GM08714 (cell line): Measurements from ENCODE around the gene ARHGAP6.
"Not testable (repeated sequence)": the region's sequence is repeated elsewhere in the genome, so short reads cannot be mapped to it uniquely, and the experiment has no call there.

Experiments used
- H3K4me3 ChIP-seq: fragments of 200-500 bp; sonication (Bioruptor generic); 2 replicates; pipeline ENCODE4 v1.5.1; 2014; ENCODE audit warnings: mild to moderate bottlenecking, low read length, inconsistent platforms
- ZNF274 ChIP-seq: IDR thresholded peaks from 2 replicates; pipeline ENCODE4 v1.6.1; 2012; ENCODE audit warnings: mild to moderate bottlenecking, low read depth, low read length

The ARHGAP6 gene

DNA sequence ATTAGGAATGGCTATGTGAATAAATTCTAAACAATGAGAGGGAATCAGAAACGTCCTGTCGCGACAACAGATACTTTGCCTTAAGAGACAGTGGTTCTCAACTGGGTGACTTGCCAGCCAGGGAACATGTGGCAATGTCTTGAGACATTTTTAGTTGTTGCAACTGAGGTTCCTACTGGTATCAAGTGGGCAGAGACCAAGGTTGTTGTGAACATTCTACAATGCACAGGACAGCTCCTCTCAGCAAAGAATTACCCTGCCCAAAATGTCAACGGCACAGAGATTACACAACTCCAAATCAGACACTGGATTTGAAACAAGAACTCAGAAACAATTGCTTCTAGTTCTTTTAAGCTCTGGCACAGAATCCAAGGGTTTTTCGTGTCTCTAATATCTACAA is 128.6 kb downstream of the ARHGAP6 start:
- no peak overlapping the region for H3K4me3 ChIP-seq
- no peak for TF ChIP-seq ZNF274

- no peak overlapping the region for H3K4me3 ChIP-seq
- no peak for TF ChIP-seq ZNF274
Measured at GRCh38 chrX:11535156-11535919, 130.4 kb downstream of the ARHGAP6 start.

GRCh38 chrX:11533199-11533651 is 132.5 kb downstream of the ARHGAP6 start:
- TF ChIP-seq ZNF274: no peak
- H3K4me3 ChIP-seq: no peak overlapping the region

DNA sequence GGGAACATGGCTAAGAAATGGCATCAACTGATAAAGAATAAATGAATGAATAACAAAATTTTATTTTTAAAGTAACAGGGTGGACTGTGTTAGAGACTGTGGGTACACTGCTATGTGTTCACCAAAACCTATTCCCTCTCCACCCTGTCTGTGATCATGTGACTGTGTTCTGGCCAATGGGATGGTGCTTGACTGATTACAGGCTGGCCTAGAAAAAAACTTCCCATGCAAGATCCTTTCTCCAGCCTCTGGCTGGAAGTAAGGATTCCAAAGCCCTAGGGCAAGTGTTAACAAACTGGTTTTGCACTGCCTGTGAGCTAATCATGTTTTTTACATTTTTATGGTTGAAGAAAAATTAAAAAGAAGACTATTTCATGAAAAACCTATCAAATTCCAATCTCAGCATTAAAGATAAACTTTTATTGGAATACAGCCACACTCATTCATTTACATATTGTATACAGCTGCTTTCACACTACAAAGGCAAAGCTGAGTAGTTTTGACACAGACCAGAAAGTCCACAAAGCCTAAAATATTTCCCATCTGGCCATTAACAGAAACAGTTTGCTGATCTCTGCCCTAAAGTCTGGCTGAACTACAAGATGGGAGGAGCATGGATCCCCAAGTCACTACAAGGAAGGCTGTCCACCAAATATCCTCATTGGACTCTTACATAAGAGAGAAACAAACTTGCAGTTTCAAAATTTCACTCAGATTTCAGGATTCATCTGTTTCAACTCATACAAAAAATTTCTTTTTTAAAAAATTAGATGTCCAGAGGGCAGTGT is 133.2 kb downstream of the ARHGAP6 start:
- H3K4me3 ChIP-seq: no peak overlapping the region
- no peak for TF ChIP-seq ZNF274

- TF ChIP-seq ZNF274: no peak
- no peak overlapping the region for H3K4me3 ChIP-seq
Measured at GRCh38 chrX:11531226-11531625, 134.5 kb downstream of the ARHGAP6 start.

DNA sequence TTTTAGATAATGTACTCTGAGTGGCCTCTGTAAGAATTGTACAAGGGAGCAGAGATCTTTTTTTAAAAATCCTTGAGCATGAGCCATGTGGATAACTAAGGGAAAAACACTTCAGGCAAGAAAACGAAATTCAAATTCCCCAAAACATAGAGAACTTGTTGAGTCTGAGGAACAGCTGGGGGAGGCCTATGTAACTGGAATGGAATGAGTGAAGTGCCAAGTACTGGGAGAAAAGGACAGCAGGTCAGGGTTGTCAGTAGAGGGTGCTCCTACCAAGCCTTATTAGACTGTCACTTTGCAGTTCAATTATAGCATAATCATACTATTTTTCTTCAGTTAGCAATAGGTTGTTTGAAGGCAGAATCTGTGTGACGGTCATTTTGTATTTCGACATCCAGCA is 135.1 kb downstream of the ARHGAP6 start:
- no peak for TF ChIP-seq ZNF274
- no peak overlapping the region for H3K4me3 ChIP-seq

- no peak for TF ChIP-seq ZNF274
- no peak overlapping the region for H3K4me3 ChIP-seq
Measured at GRCh38 chrX:11528623-11529022, 137.1 kb downstream of the ARHGAP6 start.

DNA sequence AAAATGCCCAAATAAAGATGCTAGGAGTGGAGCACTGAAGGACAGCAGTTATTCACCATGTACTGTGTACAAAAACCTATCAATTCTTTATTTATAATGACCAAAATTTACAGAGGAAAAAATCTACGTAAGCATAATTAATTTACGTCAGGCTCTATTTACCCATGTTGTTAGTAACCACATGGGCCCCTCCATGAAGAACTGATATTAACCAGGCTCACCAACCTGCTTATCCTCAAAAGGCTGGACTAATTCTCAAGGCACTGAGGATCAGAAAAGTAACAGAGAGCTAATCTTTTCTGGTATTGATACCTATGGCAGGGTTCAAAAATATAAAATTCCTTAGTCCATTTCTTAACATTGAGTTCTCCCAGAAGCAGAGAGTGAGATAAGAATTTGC is 140.0 kb downstream of the ARHGAP6 start:
- no peak for TF ChIP-seq ZNF274
- H3K4me3 ChIP-seq: no peak overlapping the region

- not testable (repeated sequence) for H3K4me3 ChIP-seq
Measured at GRCh38 chrX:11519234-11519633, 146.5 kb downstream of the ARHGAP6 start.

DNA sequence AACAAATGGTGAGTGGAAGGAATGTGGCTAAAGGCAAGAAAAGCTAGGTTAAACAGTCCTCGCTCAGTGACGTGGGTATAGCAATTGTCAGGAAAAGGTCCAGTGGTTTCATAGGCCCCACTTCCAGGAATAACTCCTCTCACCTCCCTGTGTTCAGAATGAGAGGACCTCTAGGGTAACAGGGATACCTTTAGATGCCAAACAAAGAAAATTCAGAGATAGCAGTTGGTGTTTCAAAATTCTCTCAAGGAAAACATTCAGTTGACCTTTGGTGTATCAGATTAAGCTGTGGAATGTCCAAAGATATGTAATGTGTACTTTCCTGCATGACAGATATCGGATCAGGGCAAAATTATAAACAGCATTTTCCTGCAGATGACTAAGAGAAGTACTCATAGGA is 155.9 kb downstream of the ARHGAP6 start:
- TF ChIP-seq ZNF274: no peak
- no peak overlapping the region for H3K4me3 ChIP-seq

GRCh38 chrX:11504234-11504633 is 161.5 kb downstream of the ARHGAP6 start:
- no peak for TF ChIP-seq ZNF274
- H3K4me3 ChIP-seq: no peak overlapping the region

DNA sequence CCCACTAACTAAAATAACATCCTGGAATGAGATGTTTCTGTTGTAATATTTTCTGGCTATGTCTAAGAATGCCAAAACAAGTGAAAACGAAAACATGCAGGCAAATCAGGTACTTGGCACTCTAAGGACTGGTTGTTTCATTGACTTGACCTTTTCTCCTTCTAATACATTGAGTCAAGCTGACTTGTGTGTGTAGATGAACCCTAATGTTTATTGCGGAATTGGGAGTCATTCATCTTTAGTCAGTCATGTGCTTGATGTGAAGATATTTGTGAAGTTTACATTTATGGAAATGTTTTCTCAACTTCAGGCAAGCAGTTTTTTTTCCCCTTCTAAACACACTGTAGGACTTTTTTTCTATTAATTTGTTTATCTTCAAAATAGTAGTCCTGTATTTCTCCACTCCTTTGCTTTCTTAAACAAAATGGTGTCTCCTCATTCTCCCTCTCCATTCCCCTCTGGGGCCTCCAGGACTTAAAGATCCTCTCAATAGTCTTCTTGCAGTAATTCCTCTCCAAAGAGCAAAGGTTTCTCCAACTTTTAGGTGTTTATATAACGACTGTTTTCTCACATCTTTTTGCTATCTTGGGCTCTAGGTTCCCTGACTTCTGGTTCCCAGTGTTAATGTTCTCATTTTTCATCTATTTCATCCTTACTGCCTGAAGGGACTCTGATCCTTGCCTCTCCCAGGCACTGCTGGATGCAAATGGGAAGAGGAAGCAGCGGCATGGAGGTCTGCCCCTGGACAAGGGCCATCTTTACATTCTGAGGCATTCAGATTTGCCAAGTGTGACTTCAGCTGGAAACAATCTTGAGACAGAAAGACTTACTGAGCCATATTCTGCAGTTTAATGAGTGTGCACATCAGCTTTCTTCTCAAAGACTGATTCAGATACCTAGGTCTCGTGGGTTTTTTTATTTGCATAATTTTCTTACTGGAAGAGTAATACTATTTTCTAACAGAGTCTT is 166.4 kb downstream of the ARHGAP6 start:
- TF ChIP-seq ZNF274: no peak
- H3K4me3 ChIP-seq: no peak overlapping the region

DNA sequence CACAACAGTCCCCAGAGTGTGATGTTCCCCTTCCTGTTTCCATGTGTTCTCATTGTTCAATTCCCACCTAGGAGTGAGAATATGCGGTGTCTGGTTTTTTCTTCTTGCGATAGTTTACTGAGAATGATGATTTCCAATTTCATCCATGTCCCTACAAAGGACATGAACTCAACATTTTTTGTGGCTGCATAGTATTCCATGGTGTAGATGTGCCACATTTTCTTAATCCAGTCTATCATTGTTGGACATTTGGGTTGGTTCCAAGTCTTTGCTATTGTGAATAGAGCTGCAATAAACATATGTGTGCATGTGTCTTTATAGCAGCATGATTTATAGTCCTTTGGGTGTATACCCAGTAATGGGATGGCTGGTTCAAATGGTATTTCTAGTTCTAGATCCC is 174.3 kb downstream of the ARHGAP6 start:
- H3K4me3 ChIP-seq: not testable (repeated sequence)

- TF ChIP-seq ZNF274: no peak
- H3K4me3 ChIP-seq: no peak overlapping the region
Measured at GRCh38 chrX:11484290-11484689, 181.4 kb downstream of the ARHGAP6 start.
